CD14-positive monocyte (primary cell): ENCODE measurements around the gene TTC39B. TPM values are rescaled to one million over a fixed set of nuclear protein-coding genes. Genes with fewer than 3 reads are reported as not detected.

Source experiments
- DNase-seq, 3 donors: peaks; one replicate each; pipeline ENCODE4 v3.0.0-alpha.2; 2011 to 2022
- H2AFZ ChIP-seq: 2 replicates; pipeline ENCODE4 v1.6.0; 2012; ENCODE audit warnings: mild to moderate bottlenecking, low read depth, low read length, inconsistent platforms; ENCODE audit not compliant: insufficient read depth, poor library complexity, severe bottlenecking
- H3K27ac ChIP-seq, 2 donors: 1 replicate in 1 of 2; 2 replicates in 1 of 2; pipeline ENCODE4 v1.5.1; 2012 to 2013; ENCODE audit warnings: low read length in 2 of 2, control low read depth in 1 of 2, inconsistent platforms in 1 of 2, low read depth in 1 of 2, mild to moderate bottlenecking in 1 of 2
- H3K27me3 ChIP-seq, 2 donors: one replicate each; pipeline versions ENCODE4 v1.6.0 to v1.6.1; 2011 to 2013; ENCODE audit warnings: low read length in 2 of 2; ENCODE audit not compliant: control insufficient read depth in 2 of 2, insufficient read depth in 2 of 2
- H3K36me3 ChIP-seq, 2 donors: replicated peaks in 1 of 2; 1 replicate in 1 of 2; 2 replicates in 1 of 2; pipeline versions ENCODE4 v1.5.1 to v1.6.1; 2012 to 2013; ENCODE audit warnings: low read length in 2 of 2, control low read depth in 1 of 2, inconsistent platforms in 1 of 2, mild to moderate bottlenecking in 1 of 2; ENCODE audit not compliant: insufficient read depth in 2 of 2, control insufficient read depth in 1 of 2
- H3K4me1 ChIP-seq, 2 donors: 1 replicate in 1 of 2; 2 replicates in 1 of 2; pipeline versions ENCODE4 v1.5.1 to v1.6.1; 2012 to 2013; ENCODE audit warnings: low read length in 2 of 2, control low read depth in 1 of 2, inconsistent platforms in 1 of 2, mild to moderate bottlenecking in 1 of 2, moderate library complexity in 1 of 2; ENCODE audit not compliant: insufficient read depth in 2 of 2, control insufficient read depth in 1 of 2
- H3K4me2 ChIP-seq: replicated peaks from 2 replicates; pipeline ENCODE3; 2012; ENCODE audit warnings: low read length, moderate library complexity, mild to moderate bottlenecking; ENCODE audit not compliant: poor library complexity, severe bottlenecking; ENCODE audit errors: extremely low read depth
- H3K4me3 ChIP-seq, 3 experiments: fragments of 200-600 bp in 1 of 3; sonication (generic) in 1 of 3; replicated peaks in 1 of 3; 1 replicate in 2 of 3; 2 replicates in 1 of 3; pipeline ENCODE4 v1.5.1; 2011 to 2013; ENCODE audit warnings: low read length in 3 of 3, mild to moderate bottlenecking in 3 of 3, control low read depth in 2 of 3, low read depth in 2 of 3, inconsistent platforms in 1 of 3, moderate library complexity in 1 of 3
- H3K79me2 ChIP-seq: 2 replicates; pipeline ENCODE4 v1.6.0; 2012; ENCODE audit warnings: mild to moderate bottlenecking, control low read depth, inconsistent platforms, low read length, moderate library complexity; ENCODE audit not compliant: insufficient read depth
- H3K9ac ChIP-seq: 2 replicates; pipeline ENCODE4 v1.6.0; 2017; ENCODE audit warnings: low read length, mild to moderate bottlenecking; ENCODE audit not compliant: insufficient read depth, poor library complexity, severe bottlenecking
- H3K9me3 ChIP-seq, 2 donors: replicated peaks in 1 of 2; 1 replicate in 1 of 2; 2 replicates in 1 of 2; pipeline versions ENCODE4 v1.5.1 to v1.6.1; 2012 to 2013; ENCODE audit warnings: low read length in 2 of 2, control low read depth in 1 of 2; ENCODE audit not compliant: control insufficient read depth in 1 of 2, insufficient read depth in 1 of 2
- H4K20me1 ChIP-seq: 2 replicates; pipeline ENCODE4 v1.6.0; 2012; ENCODE audit warnings: mild to moderate bottlenecking, low read length, control low read depth, moderate library complexity; ENCODE audit not compliant: insufficient read depth
- H3K27ac Mint-ChIP-seq, 7 donors: one replicate each; pipeline ENCODE4 v1.8.0; 2020; ENCODE audit warnings: mild to moderate bottlenecking in 7 of 7, mixed read lengths in 7 of 7, moderate library complexity in 6 of 7, inconsistent platforms in 2 of 7
- H3K27me3 Mint-ChIP-seq, 3 donors: one replicate each; pipeline ENCODE4 v1.8.0; 2021 to 2022; ENCODE audit warnings: low read depth in 3 of 3, mild to moderate bottlenecking in 3 of 3, mixed read lengths in 3 of 3, moderate library complexity in 3 of 3, inconsistent platforms in 1 of 3
- H3K36me3 Mint-ChIP-seq, 2 donors: one replicate each; pipeline ENCODE4 v1.8.0; 2020; ENCODE audit warnings: mixed read lengths in 2 of 2, inconsistent platforms in 1 of 2, mild to moderate bottlenecking in 1 of 2
- H3K4me1 Mint-ChIP-seq: one replicate; pipeline ENCODE4 v1.8.0; 2020; ENCODE audit warnings: mild to moderate bottlenecking, mixed read lengths
- H3K4me3 Mint-ChIP-seq, 2 donors: one replicate each; pipeline ENCODE4 v1.8.0; 2020; ENCODE audit warnings: mild to moderate bottlenecking in 2 of 2, mixed read lengths in 2 of 2, moderate library complexity in 1 of 2
- H3K9me3 Mint-ChIP-seq, 7 donors: one replicate each; pipeline ENCODE4 v1.8.0; 2020 to 2022; ENCODE audit warnings: mixed read lengths in 7 of 7, mild to moderate bottlenecking in 6 of 7, moderate library complexity in 6 of 7, inconsistent platforms in 2 of 7
- CTCF ChIP-seq: fragments of 200-600 bp; IDR thresholded peaks from one replicate; pipeline ENCODE4 v1.8.0; 2022; ENCODE audit warnings: antibody characterized with exemption, mild to moderate bottlenecking
- WGBS: methylation state at CpG from one replicate; pipeline ENCODE4 v1.1.5; 2013; ENCODE audit warnings: missing lambda C conversion rate; ENCODE audit not compliant: insufficient coverage; 5-methylcytosine and 5-hydroxymethylcytosine counted together
- intact Hi-C, 2 donors: fragments of 100-400 bp; cut with micrococcal nuclease; formaldehyde crosslinking; loops; one replicate each; pipeline versions ENCODE4 v1.15.0 to v1.15.1; 2023
- polyA plus RNA-seq, 3 donors: library from polyadenylated mRNA; depleted of rRNA in 1 of 3; unstranded in 2 of 3; stranded (reverse) in 1 of 3; fragments of 300-500 nt in 2 of 3; fragments of >200 nt in 1 of 3; fragmentation: Illumina TruSeq in 2 of 3; gene quantifications; 1 replicate in 2 of 3; 2 replicates in 1 of 3; pipeline ENCODE4 v1.2.3, GENCODE V29; 2012 to 2021

The TTC39B gene
- polyA plus RNA-seq, 3 donors, result 0.87 to 5.3 (median 3.1) TPM

GRCh38 chr9:15256426-15256825, 50.6 kb downstream of the TTC39B start:
- no peaks in the 10 kb centered on the region for H3K4me1 ChIP-seq
- no peak overlapping the region for H3K27ac Mint-ChIP-seq
- H3K9me3 Mint-ChIP-seq, result no peaks in the 10 kb centered on the region
- H3K27me3 Mint-ChIP-seq, result no peaks in the 10 kb centered on the region
- DNase-seq, result no peak
- no peak overlapping the region for H3K27ac ChIP-seq
- peaks cover 0 to under 1% of the 10 kb centered on the region in 2 donors for H3K36me3 Mint-ChIP-seq
- 93% methylated on average over 2 of the region's 4 CpGs for WGBS
- H3K4me3 Mint-ChIP-seq, result no peak overlapping the region
- H2AFZ ChIP-seq, result no peak overlapping the region
- intact Hi-C loops, result no loop called here
- no peaks in the 10 kb centered on the region for H3K27me3 ChIP-seq
- TF ChIP-seq CTCF, result no peak
- H4K20me1 ChIP-seq, result no peaks in the 10 kb centered on the region
- H3K9me3 ChIP-seq, result no peaks in the 10 kb centered on the region
- H3K79me2 ChIP-seq, result no peaks in the 10 kb centered on the region
- H3K4me2 ChIP-seq, result no peak overlapping the region
- peaks cover 2% of the 10 kb centered on the region for H3K4me1 Mint-ChIP-seq
- no peak overlapping the region for H3K9ac ChIP-seq
- H3K36me3 ChIP-seq, result no peaks in the 10 kb centered on the region
- no peak overlapping the region for H3K4me3 ChIP-seq

- no peaks in the 10 kb centered on the region for H3K27me3 ChIP-seq
- no peak overlapping the region for H3K27ac Mint-ChIP-seq
- WGBS, result no CpG with 5 or more reads among the region's 1 CpG
These were observed 53.2 kb downstream of the TTC39B start for GRCh38 chr9:15253786-15254185.

More at GRCh38 chr9:15253786-15254185, 53.2 kb downstream of the TTC39B start:
- H3K4me3 Mint-ChIP-seq, result no peak overlapping the region
- Histone ChIP-seq H3K27ac (no peak overlapping the region), H2AFZ (no peak overlapping the region), H3K4me3 (no peak overlapping the region), H3K4me2 (no peak overlapping the region), H3K9me3 (no peaks in the 10 kb centered on the region), H3K9ac (no peak overlapping the region), H3K79me2 (no peaks in the 10 kb centered on the region), H4K20me1 (no peaks in the 10 kb centered on the region), H3K36me3 (no peaks in the 10 kb centered on the region), H3K4me1 (no peaks in the 10 kb centered on the region)
- no peak for DNase-seq
- no peak for TF ChIP-seq CTCF
- H3K4me1 Mint-ChIP-seq, result peaks cover 2% of the 10 kb centered on the region
- intact Hi-C loops, result no loop called here
- no peaks in the 10 kb centered on the region for H3K9me3 Mint-ChIP-seq
- peaks cover 0 to 1% (median 0%) of the 10 kb centered on the region in 3 donors for H3K27me3 Mint-ChIP-seq
- H3K36me3 Mint-ChIP-seq, result no peaks in the 10 kb centered on the region
